HepG2 (cell line): ENCODE results near the gene MAPK14. TPM values are rescaled to one million over a fixed set of nuclear protein-coding genes. Genes with fewer than 3 reads are reported as not detected.

Source experiments
- AHR ChIP-seq: IDR thresholded peaks from 2 replicates; pipeline ENCODE4 v1.6.1; 2018; ENCODE audit warnings: missing genetic modification reagents, missing compliant biosample characterization
- DBP ChIP-seq: sonication (generic); formaldehyde crosslinking; IDR thresholded peaks from 2 replicates; pipeline ENCODE4 v1.4.0; 2020; ENCODE audit warnings: missing genetic modification reagents; ENCODE audit errors: not compliant biosample characterization
- EEA1 ChIP-seq: sonication (generic); formaldehyde crosslinking; IDR thresholded peaks from 2 replicates; pipeline ENCODE4 v1.5.1; 2020; ENCODE audit warnings: mild to moderate bottlenecking, missing genetic modification reagents, borderline replicate concordance
- FOXP1 ChIP-seq, 2 experiments: fragments of 450-650 bp in 1 of 2; IDR thresholded peaks; 2 replicates each; pipeline ENCODE4 v1.6.1; 2017 to 2018; ENCODE audit warnings: antibody characterized with exemption in 1 of 2
- HDAC2 ChIP-seq: sonication (generic); formaldehyde crosslinking; IDR thresholded peaks from 2 replicates; pipeline ENCODE4 v1.4.0; 2020; ENCODE audit warnings: missing genetic modification reagents
- HNF1B ChIP-seq: sonication (generic); formaldehyde crosslinking; IDR thresholded peaks from 2 replicates; pipeline ENCODE4 v1.5.1; 2020; ENCODE audit warnings: mild to moderate bottlenecking, moderate library complexity, missing genetic modification reagents
- HOXD1 ChIP-seq: sonication (generic); formaldehyde crosslinking; IDR thresholded peaks from 2 replicates; pipeline ENCODE4 v1.5.0; 2020; ENCODE audit warnings: missing genetic modification reagents
- KDM5B ChIP-seq: sonication (generic); formaldehyde crosslinking; IDR thresholded peaks from 2 replicates; pipeline ENCODE4 v1.4.0; 2020; ENCODE audit warnings: missing genetic modification reagents, mild to moderate bottlenecking, borderline replicate concordance
- MAFF ChIP-seq: IDR thresholded peaks from 2 replicates; pipeline ENCODE4 v1.6.1; 2011; ENCODE audit warnings: low read depth, low read length, improper control_type of control experiment
- MATR3 ChIP-seq: sonication (generic); formaldehyde crosslinking; IDR thresholded peaks from 2 replicates; pipeline ENCODE4 v1.4.0; 2020; ENCODE audit warnings: missing genetic modification reagents
- MLLT10 ChIP-seq: sonication (generic); formaldehyde crosslinking; IDR thresholded peaks from 2 replicates; pipeline ENCODE4 v1.4.0; 2020; ENCODE audit warnings: missing genetic modification reagents
- PCBP1 ChIP-seq: fragments of 200-400 bp; formaldehyde crosslinking; IDR thresholded peaks from 2 replicates; pipeline ENCODE4 v1.6.1; 2017; ENCODE audit warnings: mild to moderate bottlenecking, low read depth, low read length, borderline replicate concordance
- PTBP1 ChIP-seq: fragments of 200-400 bp; formaldehyde crosslinking; IDR thresholded peaks from 2 replicates; pipeline ENCODE4 v1.6.1; 2018; ENCODE audit warnings: low read length, low read depth; ENCODE audit not compliant: poor library complexity, severe bottlenecking
- RFXAP ChIP-seq: sonication (generic); formaldehyde crosslinking; IDR thresholded peaks from 2 replicates; pipeline ENCODE4 v1.4.0; 2020; ENCODE audit warnings: missing genetic modification reagents, borderline replicate concordance
- SCMH1 ChIP-seq: sonication (generic); formaldehyde crosslinking; IDR thresholded peaks from 2 replicates; pipeline ENCODE4 v1.9.0; 2021; ENCODE audit warnings: missing genetic modification reagents, mild to moderate bottlenecking, borderline replicate concordance
- SIN3B ChIP-seq: fragments of 150-350 bp; IDR thresholded peaks from 2 replicates; pipeline ENCODE4 v1.6.1; 2014; ENCODE audit warnings: low read length
- SNAPC5 ChIP-seq: sonication (generic); formaldehyde crosslinking; IDR thresholded peaks from 2 replicates; pipeline ENCODE4 v1.8.1; 2023; ENCODE audit warnings: mild to moderate bottlenecking, missing genetic modification reagents, borderline replicate concordance
- TEAD3 ChIP-seq: optimal IDR thresholded peaks from 2 replicates; pipeline ENCODE3; 2016; ENCODE audit warnings: borderline replicate concordance
- TSC22D2 ChIP-seq: sonication (generic); formaldehyde crosslinking; IDR thresholded peaks from 2 replicates; pipeline ENCODE4 v1.5.1; 2020; ENCODE audit warnings: missing genetic modification reagents, mild to moderate bottlenecking, borderline replicate concordance
- ZHX1 ChIP-seq: sonication (generic); formaldehyde crosslinking; IDR thresholded peaks from 2 replicates; pipeline ENCODE4 v1.8.1; 2022; ENCODE audit warnings: low read depth, mild to moderate bottlenecking, missing genetic modification reagents
- ZNF136 ChIP-seq: sonication (generic); formaldehyde crosslinking; IDR thresholded peaks from 2 replicates; pipeline ENCODE4 v1.8.1; 2022; ENCODE audit warnings: low read depth, mild to moderate bottlenecking, moderate library complexity, missing genetic modification reagents
- ZNF205 ChIP-seq: IDR thresholded peaks from 2 replicates; pipeline ENCODE4 v1.6.1; 2018; ENCODE audit warnings: missing biosample characterization, missing genetic modification reagents
- ZNF30 ChIP-seq: sonication (generic); formaldehyde crosslinking; IDR thresholded peaks from 2 replicates; pipeline ENCODE4 v1.5.0; 2020; ENCODE audit warnings: mild to moderate bottlenecking, missing genetic modification reagents
- ZNF33B ChIP-seq: sonication (generic); formaldehyde crosslinking; IDR thresholded peaks from 2 replicates; pipeline ENCODE4 v1.5.1; 2020; ENCODE audit warnings: mild to moderate bottlenecking, missing genetic modification reagents
- ZNF777 ChIP-seq: sonication (generic); formaldehyde crosslinking; IDR thresholded peaks from 2 replicates; pipeline ENCODE4 v1.4.0; 2020; ENCODE audit warnings: missing genetic modification reagents
- ZNF891 ChIP-seq: sonication (generic); formaldehyde crosslinking; IDR thresholded peaks from 2 replicates; pipeline ENCODE4 v1.5.0; 2020; ENCODE audit warnings: mild to moderate bottlenecking, missing genetic modification reagents
- polyA plus RNA-seq, 8 experiments: library from polyadenylated mRNA; depleted of rRNA in 3 of 8; stranded (reverse) in 7 of 8; unstranded in 1 of 8; fragments of >200 nt; fragmentation: Illumina TruSeq in 4 of 8; extraction: Trizol in 4 of 8; gene quantifications; 2 replicates each; pipeline versions ENCODE4 v1.2.1 to v1.2.3, GENCODE V29; 2011 to 2016; ENCODE audit warnings: low read depth in 4 of 8, missing spikeins in 1 of 8, mixed read lengths in 1 of 8; ENCODE audit not compliant: insufficient read depth in 1 of 8
- total RNA-seq, 5 experiments: library from RNA; depleted of rRNA; stranded (reverse); fragments of >200 nt; fragmentation: Illumina TruSeq; extraction: Trizol; gene quantifications; 2 replicates each; pipeline ENCODE4 v1.2.3, GENCODE V29; 2016; ENCODE audit warnings: low read depth in 1 of 5

The MAPK14 gene
- total and polyA plus RNA-seq, 2 of the 13 experiments (the other 11 are each of a cell fraction or from before 2014, with no cell fraction given), result 66.3 to 67.3 TPM

- peak; percentile 77 for TF ChIP-seq HNF1B (CRISPR knock-in tag)
- TF ChIP-seq EEA1, result no peak
- TF ChIP-seq KDM5B (CRISPR knock-in tag), result no peak
- peak; percentile 57 for TF ChIP-seq TEAD3 (CRISPR knock-in tag)
- no peak for TF ChIP-seq SIN3B
- no peak for TF ChIP-seq MLLT10 (CRISPR knock-in tag)
- no peak for TF ChIP-seq PCBP1
- peak; percentile 66; the same call in 1 of the 2 replicates for TF ChIP-seq HDAC2
- TF ChIP-seq SCMH1, result no peak
- no peak for TF ChIP-seq MATR3
- no peak for TF ChIP-seq ZNF136 (CRISPR knock-in tag)
- no peak for TF ChIP-seq ZNF891 (CRISPR knock-in tag)
- no peak for TF ChIP-seq TSC22D2 (CRISPR knock-in tag)
- no peak for TF ChIP-seq HOXD1 (CRISPR knock-in tag)
- no peak for TF ChIP-seq ZNF33B (CRISPR knock-in tag)
- no peak for TF ChIP-seq ZNF30 (CRISPR knock-in tag)
- TF ChIP-seq FOXP1 (IDR thresholded peaks at IDR 0.05), result no peak
- no peak for TF ChIP-seq FOXP1 (CRISPR knock-in tag; IDR thresholded peaks at IDR 0.05)
- TF ChIP-seq SNAPC5 (CRISPR knock-in tag), result no peak
- TF ChIP-seq PTBP1, result no peak
- peak; percentile 84; the same call in 1 of the 2 replicates for TF ChIP-seq ZNF205 (CRISPR knock-in tag)
- TF ChIP-seq MAFF, result peak; percentile 63; the same call in 1 of the 2 replicates
- TF ChIP-seq DBP, result no peak
- TF ChIP-seq ZNF777, result no peak
- TF ChIP-seq ZHX1, result no peak
- no peak for TF ChIP-seq AHR (CRISPR knock-in tag)
- TF ChIP-seq RFXAP, result no peak
Observed at GRCh38 chr6:36127462-36128016, 99.9 kb downstream of the MAPK14 start (continued).
